HepG2 (cell line): ENCODE results near the gene STOML2. TPM values are rescaled to one million over a fixed set of nuclear protein-coding genes. Genes with fewer than 3 reads are reported as not detected.

Source experiments
- ATAC-seq: fragments of 200-7000 bp; cut with Tn5 transposase; 3 replicates; pipeline ENCODE4 v1.9.1; 2020; ENCODE audit warnings: mild to moderate bottlenecking, moderate library complexity
- BruUV-seq: library from RNA; stranded (reverse); fragments of 400-500 nt; replicated peaks from 2 replicates; lab custom pipeline; 2021; lab: Mats Ljungman, UMichigan
- CTCF ChIA-PET: fragments of 300-600 bp; formaldehyde crosslinking; extraction: SDS; loops from one replicate; lab custom pipeline; 2021; ENCODE audit warnings: low total read pairs, inconsistent platforms, low intra/inter-chr PET ratio; lab: Yijun Ruan, JAX
- POLR2A ChIA-PET: fragments of 350-600 bp; sonication (Branson Sonifier 250); formaldehyde crosslinking; loops from one replicate; lab custom pipeline; 2020; ENCODE audit warnings: antibody characterized with exemption, inconsistent platforms; lab: Yijun Ruan, JAX
- DNase-seq: peaks from one replicate; pipeline ENCODE4 v3.0.0-alpha.2; 2015; ENCODE audit warnings: low spot score
- FAIRE-seq: peaks from 3 replicates; lab custom pipeline; 2011; peaks lifted over from hg19 to GRCh38; lab: Jason Lieb, UNC
- H2AFZ ChIP-seq: one replicate; pipeline ENCODE4 v1.6.1; 2011; ENCODE audit warnings: low read length, inconsistent platforms
- H3K27ac ChIP-seq: fragments of 300-600 bp; 3 replicates; pipeline ENCODE4 v1.8.0; 2011; ENCODE audit warnings: mixed run types, mild to moderate bottlenecking, mixed read lengths, low read length, inconsistent platforms; ENCODE audit not compliant: insufficient read depth; ENCODE audit errors: extremely low read length
- H3K27me3 ChIP-seq, 2 experiments: fragments of 200-600 bp in 1 of 2; 2 replicates in 1 of 2; 3 replicates in 1 of 2; pipeline versions ENCODE4 v1.6.0 to v1.8.0; 2011; ENCODE audit warnings: low read length in 2 of 2, mild to moderate bottlenecking in 2 of 2, moderate library complexity in 2 of 2, inconsistent platforms in 1 of 2; ENCODE audit not compliant: insufficient read depth in 2 of 2, control insufficient read depth in 1 of 2
- H3K36me3 ChIP-seq, 2 experiments: fragments of 200-600 bp in 1 of 2; replicated peaks in 1 of 2; 2 replicates in 1 of 2; 3 replicates in 1 of 2; pipeline versions ENCODE4 v1.5.1 to v1.8.0; 2011; ENCODE audit warnings: low read length in 2 of 2, inconsistent platforms in 1 of 2; ENCODE audit not compliant: insufficient read depth in 2 of 2, control insufficient read depth in 1 of 2
- H3K4me1 ChIP-seq: 2 replicates; pipeline ENCODE4 v1.5.1; 2012; ENCODE audit warnings: low read length, inconsistent platforms; ENCODE audit not compliant: insufficient read depth
- H3K4me2 ChIP-seq: 2 replicates; pipeline ENCODE4 v1.6.0; 2011; ENCODE audit warnings: low read depth, low read length, inconsistent platforms
- H3K4me3 ChIP-seq, 3 experiments: fragments of 200-600 bp in 1 of 3; sonication (generic), shearing (Covaris generic) in 1 of 3; replicated peaks in 1 of 3; 2 replicates each; pipeline ENCODE4 v1.5.1; 2011 to 2016; ENCODE audit warnings: low read length in 3 of 3, inconsistent platforms in 2 of 3, low read depth in 2 of 3, mild to moderate bottlenecking in 2 of 3, control low read depth in 1 of 3, mixed read lengths in 1 of 3; ENCODE audit not compliant: insufficient read depth in 1 of 3
- H3K79me2 ChIP-seq: one replicate; pipeline ENCODE4 v1.6.1; 2011; ENCODE audit warnings: low read length, inconsistent platforms; ENCODE audit not compliant: insufficient read depth
- H3K9ac ChIP-seq: 2 replicates; pipeline ENCODE4 v1.6.0; 2011; ENCODE audit warnings: mild to moderate bottlenecking, low read depth, low read length, inconsistent platforms; ENCODE audit not compliant: insufficient read depth
- H3K9me3 ChIP-seq: 2 replicates; pipeline ENCODE4 v1.5.1; 2012; ENCODE audit warnings: mild to moderate bottlenecking, low read length
- H4K20me1 ChIP-seq: 2 replicates; pipeline ENCODE4 v1.6.0; 2011; ENCODE audit warnings: inconsistent platforms, mild to moderate bottlenecking, low read length, moderate library complexity; ENCODE audit not compliant: insufficient read depth
- ATAD3A ChIP-seq: sonication (generic); formaldehyde crosslinking; IDR thresholded peaks from 2 replicates; pipeline ENCODE4 v1.4.0; 2020; ENCODE audit warnings: missing genetic modification reagents
- ATF7 ChIP-seq, 2 experiments: fragments of 450-650 bp in 1 of 2; sonication (generic) in 1 of 2; formaldehyde crosslinking in 1 of 2; IDR thresholded peaks; 2 replicates each; pipeline versions ENCODE4 v1.4.0 to v1.6.1; 2016 to 2020; ENCODE audit warnings: antibody characterized with exemption in 1 of 2, mild to moderate bottlenecking in 1 of 2, missing genetic modification reagents in 1 of 2
- BCL3 ChIP-seq: sonication (generic); formaldehyde crosslinking; IDR thresholded peaks from 2 replicates; pipeline ENCODE4 v1.5.1; 2020; ENCODE audit warnings: mild to moderate bottlenecking, missing genetic modification reagents, moderate library complexity
- DNMT3B ChIP-seq: conservative IDR thresholded peaks from 2 replicates; pipeline ENCODE4 v1.6.1; 2016; ENCODE audit warnings: missing biosample characterization, control low read depth
- REPIN1 ChIP-seq: sonication (generic); formaldehyde crosslinking; IDR thresholded peaks from 2 replicates; pipeline ENCODE4 v1.8.0; 2022; ENCODE audit warnings: missing genetic modification reagents, low read depth, mild to moderate bottlenecking, borderline replicate concordance
- RFX1 ChIP-seq: fragments of 450-650 bp; IDR thresholded peaks from 2 replicates; pipeline ENCODE4 v1.6.1; 2017
- RXRB ChIP-seq: IDR thresholded peaks from 2 replicates; pipeline ENCODE4 v1.6.1; 2016; ENCODE audit warnings: borderline replicate concordance, missing genetic modification reagents, missing compliant biosample characterization
- SOX13 ChIP-seq, 3 experiments: fragments of 450-650 bp in 1 of 3; sonication (generic) in 1 of 3; formaldehyde crosslinking in 1 of 3; IDR thresholded peaks in 2 of 3; conservative IDR thresholded peaks in 1 of 3; 2 replicates each; pipeline versions ENCODE4 v1.5.0 to v1.6.1; 2016 to 2020; ENCODE audit warnings: antibody characterized with exemption in 1 of 3, mild to moderate bottlenecking in 1 of 3, missing compliant biosample characterization in 1 of 3, missing genetic modification reagents in 1 of 3, moderate library complexity in 1 of 3
- SP4 ChIP-seq: sonication (generic); formaldehyde crosslinking; IDR thresholded peaks from 2 replicates; pipeline ENCODE4 v1.8.1; 2023; ENCODE audit warnings: mild to moderate bottlenecking, missing genetic modification reagents
- ZBTB14 ChIP-seq: sonication (generic); formaldehyde crosslinking; IDR thresholded peaks from 2 replicates; pipeline ENCODE4 v1.4.0; 2020; ENCODE audit warnings: missing genetic modification reagents
- ZMYM4 ChIP-seq: sonication (generic); formaldehyde crosslinking; IDR thresholded peaks from 2 replicates; pipeline ENCODE4 v1.8.1; 2023; ENCODE audit warnings: mild to moderate bottlenecking, missing genetic modification reagents
- ZNF180 ChIP-seq: sonication (generic); formaldehyde crosslinking; IDR thresholded peaks from 2 replicates; pipeline ENCODE4 v1.4.0; 2020; ENCODE audit warnings: low read depth, missing genetic modification reagents, borderline replicate concordance
- ZNF225 ChIP-seq: sonication (generic); formaldehyde crosslinking; IDR thresholded peaks from 2 replicates; pipeline ENCODE4 v1.4.0; 2020; ENCODE audit warnings: mild to moderate bottlenecking, missing genetic modification reagents
- ZNF317 ChIP-seq: sonication (generic); formaldehyde crosslinking; IDR thresholded peaks from 2 replicates; pipeline ENCODE4 v1.5.0; 2020; ENCODE audit warnings: mild to moderate bottlenecking, missing genetic modification reagents
- ZNF616 ChIP-seq: sonication (generic); formaldehyde crosslinking; IDR thresholded peaks from 2 replicates; pipeline ENCODE4 v1.5.0; 2020; ENCODE audit warnings: low read depth, mild to moderate bottlenecking, missing genetic modification reagents
- WGBS: methylation state at CpG from one replicate; pipeline ENCODE4 v1.1.6; 2017; ENCODE audit warnings: low lambda C conversion rate; 5-methylcytosine and 5-hydroxymethylcytosine counted together
- in situ Hi-C: cut with HindIII; loops from 2 replicates; pipeline ENCODE4 v1.10.0; 2017; ENCODE audit warnings: low pct_unique_long_range_greater_than_20kb; ENCODE audit not compliant: extremely low pct_ligation_motif_present
- intact Hi-C: fragments of 100-400 bp; cut with micrococcal nuclease; formaldehyde crosslinking; loops from one replicate; pipeline ENCODE4 v1.10.0; 2022; ENCODE audit not compliant: unreplicated experiment
- polyA plus RNA-seq, 8 experiments: library from polyadenylated mRNA; depleted of rRNA in 3 of 8; stranded (reverse) in 7 of 8; unstranded in 1 of 8; fragments of >200 nt; fragmentation: Illumina TruSeq in 4 of 8; extraction: Trizol in 4 of 8; gene quantifications; 2 replicates each; pipeline versions ENCODE4 v1.2.1 to v1.2.3, GENCODE V29; 2011 to 2016; ENCODE audit warnings: low read depth in 4 of 8, missing spikeins in 1 of 8, mixed read lengths in 1 of 8; ENCODE audit not compliant: insufficient read depth in 1 of 8
- total RNA-seq, 5 experiments: library from RNA; depleted of rRNA; stranded (reverse); fragments of >200 nt; fragmentation: Illumina TruSeq; extraction: Trizol; gene quantifications; 2 replicates each; pipeline ENCODE4 v1.2.3, GENCODE V29; 2016; ENCODE audit warnings: low read depth in 1 of 5
- TF ChIP-seq, protein P1 (sequence below): sonication (generic); formaldehyde crosslinking; IDR thresholded peaks from 2 replicates; pipeline ENCODE4 v1.4.0; 2020; ENCODE audit warnings: mild to moderate bottlenecking, missing genetic modification reagents

STOML2 gene
- total and polyA plus RNA-seq, 2 of the 13 experiments (the other 11 are each of a cell fraction or from before 2014, with no cell fraction given) = 245 to 250 TPM

DNA sequence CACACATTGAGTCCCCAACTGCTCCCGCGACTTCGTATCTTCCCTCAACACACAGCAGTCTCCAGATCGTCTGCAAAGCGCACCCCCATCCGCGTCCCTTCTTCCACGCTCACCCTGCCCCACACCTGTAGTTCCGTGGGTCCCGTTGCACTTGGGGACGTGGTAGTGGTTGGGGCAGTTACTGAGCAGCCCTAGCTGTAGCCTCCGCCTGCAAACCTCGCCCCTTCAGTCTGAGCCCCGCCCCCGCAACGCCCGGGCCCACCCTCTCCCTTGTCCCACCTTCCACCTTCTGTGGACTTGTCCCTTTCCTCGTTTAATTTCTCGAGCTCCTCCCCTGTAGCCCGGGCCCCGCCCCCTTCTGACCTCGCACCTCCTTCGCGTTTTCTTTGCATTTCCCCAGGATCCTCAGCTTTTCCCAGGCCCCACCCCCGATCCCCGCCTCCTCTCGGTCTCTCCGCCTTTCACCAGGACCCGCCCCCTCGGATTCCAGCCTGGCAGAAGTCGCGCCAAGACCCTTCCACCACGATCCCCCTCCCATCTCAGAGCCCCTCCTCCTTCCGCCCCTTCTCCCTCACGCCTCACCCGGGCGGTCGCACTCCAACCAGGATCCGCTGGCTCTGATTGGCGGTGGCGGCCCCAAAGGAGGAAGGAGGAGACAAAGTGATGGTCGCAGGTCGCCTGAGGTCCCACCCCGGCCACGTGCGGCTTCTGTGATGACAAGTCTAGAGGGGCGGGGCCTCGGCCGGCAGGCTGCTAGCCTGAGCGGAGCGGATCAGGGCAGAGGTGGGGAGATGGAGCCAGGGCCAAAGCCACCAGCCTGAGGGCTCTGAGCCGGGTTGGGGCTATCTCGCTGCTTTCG, 13.0 kb upstream of the STOML2 start, which contains the start of gene ATOSB:
TSS of gene ATOSB (minus strand) at position 183 of the 859 bp plus-strand sequence. CDS start 7,588 bp downstream, outside the sequence.
- ChIA-PET CTCF (interaction anchor here (2.2 to 2.9 kb wide), 2 partner anchors 143 to 362 kb away, joined by 14 to 40 read pairs; no protein-coding TSS in a partner anchor), POLR2A (interaction anchor here (0.8 to 2.9 kb wide), 9 partner anchors 13 to 307 kb away, joined by 3 to 34 read pairs (median 7); partner anchors contain the start of genes FANCG, PIGO, STOML2 and UNC13B)
- intact Hi-C loops (loop anchor here (1.0 to 5.0 kb wide), 3 partner anchors 142 to 361 kb away; no protein-coding TSS in a partner anchor), in situ Hi-C loops (loop anchor here (5.0 to 10.0 kb wide), 3 partner anchors 141 to 539 kb away; partner anchors contain the start of genes CCDC107, RMRP and SIT1)
- peak within 1 kb of the TSS; percentile 78 to 96 (median 79) for H3K4me3 ChIP-seq
- DNase-seq (peak; percentile 90), ATAC-seq (peak; percentile 80), FAIRE-seq (peak; percentile 73)
- H3K4me1 ChIP-seq = peaks cover 35% of the 10 kb centered on the region
- peak within 1 kb of the TSS; percentile 48 for H2AFZ ChIP-seq
- H3K27ac ChIP-seq = peak within 1 kb of the TSS; percentile 56
- no peaks in the 10 kb centered on the region for H3K36me3 ChIP-seq
- no peaks in the 10 kb centered on the region for H3K79me2 ChIP-seq
- H3K9me3 ChIP-seq = no peaks in the 10 kb centered on the region
- H4K20me1 ChIP-seq = no peaks in the 10 kb centered on the region
- peak within 1 kb of the TSS; percentile 100 for H3K4me2 ChIP-seq
- WGBS = 1% methylated on average over 40 of the region's 54 CpGs
- BruUV-seq = no TSS peak
- H3K27me3 ChIP-seq = no peaks in the 10 kb centered on the region; a peak in 1 of 5 replicates
- peak within 1 kb of the TSS; percentile 62 for H3K9ac ChIP-seq
- TF ChIP-seq RXRB = peak; percentile 23; the same call in 1 of the 2 replicates
- no peak for TF ChIP-seq SOX13 (IDR thresholded peaks at IDR 0.05)
- TF ChIP-seq SOX13 (CRISPR knock-in tag; conservative IDR thresholded peaks at IDR 0.05 in 1 of 2, IDR thresholded peaks at IDR 0.05 in 1 of 2) = no peak; a peak in 1 of 4 replicates
- TF ChIP-seq DNMT3B = no peak
- no peak for TF ChIP-seq RFX1
- no peak for TF ChIP-seq ATF7 (IDR thresholded peaks at IDR 0.05)
- TF ChIP-seq ATF7 (CRISPR knock-in tag; IDR thresholded peaks at IDR 0.05) = 0 out of 2 replicates have a peak, but pooled peaks have one; percentile 9
- TF ChIP-seq, protein P1, sequence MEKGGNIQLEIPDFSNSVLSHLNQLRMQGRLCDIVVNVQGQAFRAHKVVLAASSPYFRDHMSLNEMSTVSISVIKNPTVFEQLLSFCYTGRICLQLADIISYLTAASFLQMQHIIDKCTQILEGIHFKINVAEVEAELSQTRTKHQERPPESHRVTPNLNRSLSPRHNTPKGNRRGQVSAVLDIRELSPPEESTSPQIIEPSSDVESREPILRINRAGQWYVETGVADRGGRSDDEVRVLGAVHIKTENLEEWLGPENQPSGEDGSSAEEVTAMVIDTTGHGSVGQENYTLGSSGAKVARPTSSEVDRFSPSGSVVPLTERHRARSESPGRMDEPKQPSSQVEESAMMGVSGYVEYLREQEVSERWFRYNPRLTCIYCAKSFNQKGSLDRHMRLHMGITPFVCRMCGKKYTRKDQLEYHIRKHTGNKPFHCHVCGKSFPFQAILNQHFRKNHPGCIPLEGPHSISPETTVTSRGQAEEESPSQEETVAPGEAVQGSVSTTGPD = no peak
- TF ChIP-seq REPIN1 (CRISPR knock-in tag) = 0 out of 2 replicates have a peak, but pooled peaks have one; percentile 29
- TF ChIP-seq ZMYM4 (CRISPR knock-in tag) = peak; percentile 48; the same call in 1 of the 2 replicates
- TF ChIP-seq SP4 (CRISPR knock-in tag) = peak; percentile 79
- no peak for TF ChIP-seq ZNF180 (CRISPR knock-in tag)
- 0 out of 2 replicates have a peak, but pooled peaks have one; percentile 5 for TF ChIP-seq ZNF317 (CRISPR knock-in tag)
- TF ChIP-seq ZNF225 (CRISPR knock-in tag) = no peak
- 0 out of 2 replicates have a peak, but pooled peaks have one; percentile 5 for TF ChIP-seq BCL3 (CRISPR knock-in tag)
- no peak for TF ChIP-seq ZBTB14 (CRISPR knock-in tag)
- no peak for TF ChIP-seq ATAD3A (CRISPR knock-in tag)
- 0 out of 2 replicates have a peak, but pooled peaks have one; percentile 31 for TF ChIP-seq ZNF616
